Mesendoderm (in vitro differentiated cells): ENCODE measurements around the gene ULBP3. TPM values are rescaled to one million over a fixed set of nuclear protein-coding genes. Genes with fewer than 3 reads are reported as not detected.
A peak's percentile ranks its signal among the peaks of the same experiment; 100 is the strongest.

Experiments
- DNase-seq: peaks from one replicate; pipeline ENCODE4 v3.0.0; 2013
- H2AK5ac ChIP-seq: 2 replicates; pipeline ENCODE4 v1.6.1; 2013; ENCODE audit warnings: low read length, inconsistent platforms
- H2BK120ac ChIP-seq: 2 replicates; pipeline ENCODE4 v1.6.1; 2013; ENCODE audit warnings: low read depth, mild to moderate bottlenecking, low read length, moderate library complexity, mixed read lengths
- H2BK15ac ChIP-seq: replicated peaks from 2 replicates; pipeline ENCODE4 v1.6.1; 2013; ENCODE audit warnings: low read depth, mild to moderate bottlenecking, moderate library complexity
- H2BK5ac ChIP-seq: 2 replicates; pipeline ENCODE4 v1.6.1; 2013; ENCODE audit warnings: low read length, inconsistent platforms
- H3K18ac ChIP-seq: 2 replicates; pipeline ENCODE4 v1.6.1; 2013; ENCODE audit warnings: mild to moderate bottlenecking, low read length, mixed read lengths
- H3K23ac ChIP-seq: one replicate; pipeline ENCODE4 v1.6.1; 2013; ENCODE audit warnings: low read length
- H3K27ac ChIP-seq: 2 replicates; pipeline ENCODE4 v1.5.1; 2013; ENCODE audit warnings: low read depth, mild to moderate bottlenecking, inconsistent platforms, low read length, moderate library complexity
- H3K27me3 ChIP-seq: 2 replicates; pipeline ENCODE4 v1.6.1; 2013; ENCODE audit warnings: low read length, control low read depth, mild to moderate bottlenecking, inconsistent platforms; ENCODE audit not compliant: insufficient read depth, poor library complexity
- H3K36me3 ChIP-seq: 2 replicates; pipeline ENCODE4 v1.6.1; 2013; ENCODE audit warnings: low read length, inconsistent platforms; ENCODE audit not compliant: control insufficient read depth, insufficient read depth
- H3K4ac ChIP-seq: one replicate; pipeline ENCODE4 v1.6.1; 2013; ENCODE audit warnings: low read depth, mild to moderate bottlenecking, low read length, moderate library complexity
- H3K4me1 ChIP-seq: 2 replicates; pipeline ENCODE4 v1.6.1; 2013; ENCODE audit warnings: low read depth, low read length, inconsistent platforms; ENCODE audit not compliant: control insufficient read depth
- H3K4me2 ChIP-seq: 2 replicates; pipeline ENCODE4 v1.6.1; 2013; ENCODE audit warnings: low read length
- H3K4me3 ChIP-seq: 2 replicates; pipeline ENCODE4 v1.5.1; 2013; ENCODE audit warnings: mild to moderate bottlenecking, low read length
- H3K56ac ChIP-seq: one replicate; pipeline ENCODE4 v1.6.1; 2013; ENCODE audit warnings: low read length
- H3K79me1 ChIP-seq: 2 replicates; pipeline ENCODE4 v1.6.1; 2013; ENCODE audit warnings: low read length, inconsistent platforms
- H3K79me2 ChIP-seq: 2 replicates; pipeline ENCODE4 v1.6.1; 2013; ENCODE audit warnings: mild to moderate bottlenecking, low read length; ENCODE audit not compliant: control insufficient read depth, insufficient read depth
- H3K9ac ChIP-seq: 2 replicates; pipeline ENCODE4 v1.6.1; 2013; ENCODE audit warnings: low read length, inconsistent platforms
- H4K5ac ChIP-seq: one replicate; pipeline ENCODE4 v1.6.1; 2013; ENCODE audit warnings: low read length
- H4K8ac ChIP-seq: one replicate; pipeline ENCODE4 v1.6.1; 2013; ENCODE audit warnings: low read depth, mild to moderate bottlenecking, control low read depth, low read length, moderate library complexity
- WGBS: extraction: QIAGEN DNeasy Blood & Tissue Kit; methylation state at CpG from one replicate; pipeline ENCODE4 v1.1.7; 2013; ENCODE audit warnings: low lambda C conversion rate, missing lambda C conversion rate; ENCODE audit not compliant: insufficient coverage; ENCODE audit errors: extremely low coverage; 5-methylcytosine and 5-hydroxymethylcytosine counted together
- polyA plus RNA-seq, 2 experiments: library from polyadenylated mRNA; stranded (reverse); fragments of 200-250 nt; gene quantifications; one replicate each; pipeline ENCODE4 v1.2.3, GENCODE V29; 2013

Gene ULBP3
- polyA plus RNA-seq (2013, experiment 1 of 2) = 4.1 TPM
- 4.0 TPM for polyA plus RNA-seq (2013, experiment 2 of 2)

- peak within 1 kb of the TSS; percentile 53 for H3K4me3 ChIP-seq
- H3K27ac ChIP-seq = no peak within 1 kb of the TSS
- no peak within 1 kb of the TSS for H2BK120ac ChIP-seq
- H3K9ac ChIP-seq = peak within 1 kb of the TSS; percentile 67
- H3K23ac ChIP-seq = no peak within 1 kb of the TSS
- H3K36me3 ChIP-seq = no peaks in the 10 kb centered on the region
- no peak within 1 kb of the TSS for H3K4ac ChIP-seq
- no peak within 1 kb of the TSS for H2AK5ac ChIP-seq
- no peak within 1 kb of the TSS for H4K5ac ChIP-seq
- no peaks in the 10 kb centered on the region for H3K27me3 ChIP-seq
- DNase-seq = peak; percentile 94
- H3K4me1 ChIP-seq = no peaks in the 10 kb centered on the region
- no peaks in the 10 kb centered on the region for H3K79me2 ChIP-seq
- WGBS = no CpG with 5 or more reads among the region's 72 CpGs
- no peaks in the 10 kb centered on the region for H3K79me1 ChIP-seq
- peak within 1 kb of the TSS; percentile 56 for H3K4me2 ChIP-seq
- H3K56ac ChIP-seq = peak within 1 kb of the TSS; percentile 75
- no peak within 1 kb of the TSS for H2BK15ac ChIP-seq
- H4K8ac ChIP-seq = no peak within 1 kb of the TSS
- H2BK5ac ChIP-seq = no peak within 1 kb of the TSS
- peak within 1 kb of the TSS; percentile 41 for H3K18ac ChIP-seq
Measured at GRCh38 chr6:150068720-150069648, at the start of gene ULBP3. ULBP3 (minus strand) TSS chr6:150069121; CDS start chr6:150069066, 55 bp downstream.

DNA sequence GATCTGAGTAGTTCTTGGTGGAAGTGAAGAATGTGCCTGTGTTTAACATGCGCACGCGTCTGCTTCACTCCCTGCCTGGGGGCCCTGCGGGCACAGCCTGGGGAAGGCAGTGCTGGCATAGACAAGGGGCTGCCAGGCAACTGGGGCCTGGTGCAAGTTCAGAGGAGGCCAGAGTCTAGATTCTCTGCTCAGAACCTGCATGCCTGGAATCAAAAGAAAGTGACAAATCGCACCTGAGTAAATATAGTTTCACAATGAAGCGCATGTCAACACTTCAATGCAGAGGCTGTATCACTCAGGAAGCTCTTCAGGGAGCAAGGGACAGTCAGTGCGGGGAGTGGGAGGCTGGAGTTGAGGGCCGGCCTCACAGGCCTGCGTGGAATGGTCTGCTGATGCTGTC lies 49.7 kb upstream of the ULBP3 start:
- H2BK5ac ChIP-seq = no peak overlapping the region
- no peak overlapping the region for H3K4ac ChIP-seq
- H3K18ac ChIP-seq = no peak overlapping the region
- H3K79me2 ChIP-seq = no peaks in the 10 kb centered on the region
- no peak overlapping the region for H3K4me2 ChIP-seq
- H3K27ac ChIP-seq = no peak overlapping the region
- H2BK15ac ChIP-seq = no peak overlapping the region
- no peak for DNase-seq
- H3K23ac ChIP-seq = no peak overlapping the region
- H4K8ac ChIP-seq = no peak overlapping the region
- H3K9ac ChIP-seq = no peak overlapping the region
- H3K27me3 ChIP-seq = no peaks in the 10 kb centered on the region
- H3K4me1 ChIP-seq = no peaks in the 10 kb centered on the region
- H4K5ac ChIP-seq = no peak overlapping the region
- no peaks in the 10 kb centered on the region for H3K79me1 ChIP-seq
- no CpG with 5 or more reads among the region's 9 CpGs for WGBS
- H2BK120ac ChIP-seq = no peak overlapping the region
- H2AK5ac ChIP-seq = no peak overlapping the region
- no peak overlapping the region for H3K56ac ChIP-seq
- H3K36me3 ChIP-seq = no peaks in the 10 kb centered on the region
- no peak overlapping the region for H3K4me3 ChIP-seq

DNA sequence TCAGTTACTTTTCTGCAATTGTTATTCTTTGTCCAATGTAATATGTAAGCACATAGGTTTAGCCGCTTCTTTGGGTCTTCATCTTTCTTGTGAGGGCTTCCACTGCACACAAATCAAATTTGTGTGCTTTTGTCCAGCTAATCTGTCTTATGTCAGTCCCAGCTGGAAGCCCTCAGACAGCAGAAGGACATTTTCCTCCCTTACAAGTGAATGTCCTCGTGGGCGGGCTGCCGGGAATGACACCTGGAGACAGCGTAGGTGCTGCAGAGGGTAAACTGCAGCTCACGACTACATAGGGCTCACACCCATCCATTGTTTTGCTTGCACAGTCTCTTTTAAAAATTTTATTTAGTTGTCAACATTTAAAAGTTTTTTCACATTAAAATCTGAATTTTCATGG lies 49.3 kb upstream of the ULBP3 start:
- Histone ChIP-seq H2BK5ac (no peak overlapping the region), H3K27ac (no peak overlapping the region), H2AK5ac (no peak overlapping the region), H4K8ac (no peak overlapping the region), H3K27me3 (no peaks in the 10 kb centered on the region), H3K36me3 (no peaks in the 10 kb centered on the region), H2BK120ac (no peak overlapping the region), H3K4me1 (no peaks in the 10 kb centered on the region), H3K9ac (no peak overlapping the region), H3K4me3 (no peak overlapping the region), H3K79me1 (no peaks in the 10 kb centered on the region), H3K56ac (no peak overlapping the region), H3K18ac (no peak overlapping the region), H3K4me2 (no peak overlapping the region), H3K4ac (no peak overlapping the region), H2BK15ac (no peak overlapping the region), H3K79me2 (no peaks in the 10 kb centered on the region), H4K5ac (no peak overlapping the region), H3K23ac (no peak overlapping the region)
- DNase-seq = no peak
- WGBS = no CpG with 5 or more reads among the region's 6 CpGs

- H2AK5ac ChIP-seq = no peak overlapping the region
- no peak overlapping the region for H3K56ac ChIP-seq
- H4K8ac ChIP-seq = no peak overlapping the region
- H3K27me3 ChIP-seq = no peaks in the 10 kb centered on the region
- no peak overlapping the region for H3K27ac ChIP-seq
- no peak overlapping the region for H3K4me3 ChIP-seq
- no peak overlapping the region for H3K4me2 ChIP-seq
- H3K18ac ChIP-seq = no peak overlapping the region
- no peaks in the 10 kb centered on the region for H3K79me2 ChIP-seq
- no peak overlapping the region for H4K5ac ChIP-seq
- H3K9ac ChIP-seq = no peak overlapping the region
- no peaks in the 10 kb centered on the region for H3K4me1 ChIP-seq
- no peak overlapping the region for H2BK120ac ChIP-seq
- H3K4ac ChIP-seq = no peak overlapping the region
- no peak for DNase-seq
- no peaks in the 10 kb centered on the region for H3K36me3 ChIP-seq
- no peak overlapping the region for H3K23ac ChIP-seq
- no CpG with 5 or more reads among the region's 8 CpGs for WGBS
- H3K79me1 ChIP-seq = no peaks in the 10 kb centered on the region
- no peak overlapping the region for H2BK15ac ChIP-seq
- H2BK5ac ChIP-seq = no peak overlapping the region
Measured at GRCh38 chr6:150116200-150116800, 47.4 kb upstream of the ULBP3 start.

DNA sequence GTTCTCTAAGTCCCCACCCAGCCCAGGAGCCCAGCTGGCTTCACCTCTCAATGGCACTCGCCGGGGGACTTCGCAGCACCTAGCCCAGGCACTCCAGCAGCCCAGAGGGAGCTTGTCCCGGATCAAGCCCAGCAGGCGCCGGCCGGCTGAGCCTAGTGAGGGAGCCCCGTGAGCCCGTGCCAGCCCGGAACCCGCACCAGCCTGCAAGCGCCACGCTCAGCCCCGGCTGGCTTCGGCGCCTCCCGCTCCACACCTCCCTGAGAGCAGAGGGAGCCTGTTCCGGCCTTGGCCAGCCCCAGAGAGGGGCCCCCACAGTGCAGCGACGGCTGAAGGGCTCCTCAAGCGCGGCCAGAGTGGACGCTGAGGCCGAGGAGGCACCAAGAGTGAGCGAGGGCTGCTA lies 46.8 kb upstream of the ULBP3 start:
- Histone ChIP-seq H3K56ac (no peak overlapping the region), H2BK5ac (no peak overlapping the region), H3K9ac (no peak overlapping the region), H3K36me3 (no peaks in the 10 kb centered on the region), H3K4me3 (no peak overlapping the region), H2AK5ac (no peak overlapping the region), H2BK15ac (no peak overlapping the region), H3K4me2 (no peak overlapping the region), H2BK120ac (no peak overlapping the region), H4K5ac (no peak overlapping the region), H4K8ac (no peak overlapping the region), H3K23ac (no peak overlapping the region), H3K4me1 (no peaks in the 10 kb centered on the region), H3K4ac (no peak overlapping the region), H3K27ac (no peak overlapping the region), H3K18ac (no peak overlapping the region), H3K27me3 (no peaks in the 10 kb centered on the region), H3K79me1 (no peaks in the 10 kb centered on the region), H3K79me2 (no peaks in the 10 kb centered on the region)
- no CpG with 5 or more reads among the region's 25 CpGs for WGBS
- no peak for DNase-seq
